Stimulated activated naive CD8-positive, alpha-beta T cell treated with anti-CD3 and anti-CD28 coated beads, Interleukin-15, amount 100 ng/mL, for 72 hours (primary cell): ENCODE measurements around the gene ITIH3.

Experiments used
- ATAC-seq: fragments of 150-1000 bp; cut with Tn5 transposase; 2 replicates; pipeline ENCODE4 v1.10.0; 2021; ENCODE audit warnings: mild to moderate bottlenecking, moderate library complexity
- DNase-seq, 2 donors: peaks; one replicate each; pipeline ENCODE4 v3.0.0; 2021 to 2022
- H3K27ac Mint-ChIP-seq, 2 donors: one replicate each; pipeline ENCODE4 v1.8.0; 2022; ENCODE audit warnings: mild to moderate bottlenecking in 2 of 2, mixed read lengths in 2 of 2, moderate library complexity in 2 of 2
- H3K27me3 Mint-ChIP-seq: one replicate; pipeline ENCODE4 v1.8.0; 2022; ENCODE audit warnings: mixed read lengths
- H3K4me1 Mint-ChIP-seq: one replicate; pipeline ENCODE4 v1.8.0; 2022; ENCODE audit warnings: mild to moderate bottlenecking, mixed read lengths
- H3K4me3 Mint-ChIP-seq, 2 donors: one replicate each; pipeline ENCODE4 v1.8.0; 2022; ENCODE audit warnings: mild to moderate bottlenecking in 2 of 2, mixed read lengths in 2 of 2, moderate library complexity in 1 of 2
- H3K9me3 Mint-ChIP-seq, 2 donors: one replicate each; pipeline ENCODE4 v1.8.0; 2022; ENCODE audit warnings: mixed read lengths in 2 of 2

Gene ITIH3

DNA sequence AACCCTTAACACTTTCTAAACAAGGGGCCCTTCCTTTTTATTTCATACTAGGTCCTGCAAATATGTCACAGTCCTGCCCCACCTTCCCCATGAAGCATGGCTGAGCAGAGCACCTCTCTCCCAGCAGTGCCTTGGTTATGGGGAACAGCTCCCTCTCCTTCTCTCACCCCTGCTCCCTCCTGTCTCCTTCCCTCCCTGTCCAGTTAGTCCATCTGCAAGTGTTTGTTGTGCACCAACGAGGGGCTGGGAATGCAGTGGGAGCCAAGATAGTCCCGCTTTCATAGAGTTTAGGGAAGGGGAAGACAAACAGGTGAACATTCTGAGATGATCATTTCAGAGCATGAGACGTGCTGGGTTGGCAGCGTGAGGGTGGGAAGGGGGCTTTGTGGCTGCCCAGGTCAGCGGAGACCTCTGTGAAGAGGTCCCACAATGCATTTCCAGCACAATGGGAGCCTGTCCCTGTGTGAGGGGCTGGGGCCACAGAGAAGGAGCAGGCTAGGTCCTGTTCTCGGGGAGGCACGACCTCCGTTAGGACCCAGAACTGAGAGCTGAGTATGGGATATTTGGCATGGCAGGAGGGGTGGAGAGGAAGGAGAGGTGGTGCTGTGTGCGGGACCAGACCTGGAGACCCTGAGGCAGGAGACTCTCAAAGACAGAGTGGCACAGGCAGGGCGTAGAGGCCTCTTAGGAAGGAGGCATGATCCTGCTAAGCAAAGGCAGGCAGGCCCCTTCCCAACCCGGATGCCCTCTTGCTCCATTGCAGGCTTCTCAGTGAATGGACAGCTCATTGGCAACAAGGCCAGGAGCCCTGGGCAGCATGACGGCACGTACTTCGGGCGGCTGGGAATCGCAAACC, 5.5 kb upstream of the ITIH3 start:
- no peak overlapping the region for H3K4me3 Mint-ChIP-seq
- no peak for ATAC-seq
- peak overlapping the region in 1 of 2 donors; percentile 72 for H3K27ac Mint-ChIP-seq
- no peak for DNase-seq
- H3K9me3 Mint-ChIP-seq = no peaks in the 10 kb centered on the region
- H3K27me3 Mint-ChIP-seq = no peaks in the 10 kb centered on the region
- H3K4me1 Mint-ChIP-seq = no peaks in the 10 kb centered on the region

DNA sequence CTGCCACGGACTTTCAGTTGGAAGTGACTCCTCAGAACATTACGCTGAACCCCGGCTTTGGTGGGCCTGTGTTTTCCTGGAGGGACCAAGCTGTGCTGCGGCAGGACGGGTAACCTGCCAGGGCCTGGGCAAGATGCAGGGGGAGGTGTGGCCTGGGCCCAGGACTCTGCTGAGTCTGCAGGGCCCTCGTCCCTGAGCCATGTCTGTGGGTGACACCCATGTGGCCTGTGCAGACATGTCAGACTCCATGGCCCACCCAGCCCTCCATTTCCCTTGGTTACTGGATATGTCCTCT, 4.9 kb upstream of the ITIH3 start:
- no peaks in the 10 kb centered on the region for H3K4me1 Mint-ChIP-seq
- no peak for DNase-seq
- H3K27me3 Mint-ChIP-seq = no peaks in the 10 kb centered on the region
- no peaks in the 10 kb centered on the region for H3K9me3 Mint-ChIP-seq
- no peak for ATAC-seq
- no peak overlapping the region for H3K4me3 Mint-ChIP-seq
- no peak overlapping the region for H3K27ac Mint-ChIP-seq

DNA sequence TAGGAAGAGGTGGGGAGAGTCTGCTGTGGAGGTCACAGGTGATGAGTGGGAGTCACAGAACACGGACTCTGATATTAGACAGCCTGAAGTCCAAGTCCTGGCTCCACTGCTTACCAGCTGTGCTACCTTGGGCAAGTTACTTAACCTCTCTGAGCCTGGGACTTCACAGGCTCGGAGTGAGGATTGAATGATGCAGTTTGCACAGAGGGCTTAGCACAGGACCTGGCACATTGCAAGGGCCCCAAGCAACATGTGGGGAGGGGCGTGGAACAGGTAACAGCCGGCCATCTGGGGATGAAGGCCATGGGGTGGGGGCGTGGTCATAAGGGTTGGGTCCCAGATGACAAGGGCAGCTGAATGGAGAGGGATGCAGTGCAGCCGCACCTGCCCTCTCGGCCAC, 4.3 kb upstream of the ITIH3 start:
- no peaks in the 10 kb centered on the region for H3K4me1 Mint-ChIP-seq
- no peaks in the 10 kb centered on the region for H3K27me3 Mint-ChIP-seq
- H3K9me3 Mint-ChIP-seq = no peaks in the 10 kb centered on the region
- no peak for ATAC-seq
- H3K4me3 Mint-ChIP-seq = no peak overlapping the region
- DNase-seq = no peak
- no peak overlapping the region for H3K27ac Mint-ChIP-seq

DNA sequence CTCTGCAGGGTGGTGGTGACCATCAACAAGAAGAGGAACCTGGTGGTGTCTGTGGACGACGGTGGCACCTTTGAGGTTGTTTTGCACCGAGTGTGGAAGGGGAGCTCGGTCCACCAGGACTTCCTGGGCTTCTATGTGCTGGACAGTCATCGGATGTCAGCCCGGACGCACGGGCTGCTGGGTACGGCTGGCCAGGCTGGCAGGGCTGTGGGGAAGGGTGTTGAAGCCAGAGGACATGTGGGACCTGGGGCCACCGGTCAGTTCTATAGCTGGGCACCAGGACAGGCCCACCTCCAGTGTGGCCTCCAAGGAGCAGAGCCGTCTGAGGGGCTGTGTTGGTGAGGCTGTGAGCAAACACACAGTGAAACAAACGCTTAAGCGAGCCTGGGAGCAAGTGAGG, 3.9 kb upstream of the ITIH3 start:
- Mint-ChIP-seq H3K27ac (no peak overlapping the region), H3K4me3 (no peak overlapping the region), H3K9me3 (no peaks in the 10 kb centered on the region), H3K27me3 (no peaks in the 10 kb centered on the region), H3K4me1 (no peaks in the 10 kb centered on the region)
- DNase-seq (no peak), ATAC-seq (no peak)

DNA sequence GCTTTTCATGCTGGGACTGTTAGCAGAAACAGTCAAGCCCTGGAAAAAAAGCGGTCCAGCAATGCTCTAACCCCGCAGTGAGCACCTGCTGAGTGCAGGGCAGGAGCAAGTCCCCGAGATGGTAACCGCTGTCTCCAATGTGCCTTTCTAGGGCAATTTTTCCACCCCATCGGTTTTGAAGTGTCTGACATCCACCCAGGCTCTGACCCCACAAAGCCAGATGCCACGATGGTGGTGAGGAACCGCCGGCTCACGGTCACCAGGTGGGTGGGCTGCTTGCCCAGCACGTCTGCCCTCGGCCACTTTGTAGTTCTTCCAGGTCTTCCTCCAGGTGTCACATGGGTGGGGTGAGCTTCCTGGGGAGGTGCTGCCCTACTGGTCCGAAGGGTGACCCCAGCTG, 3.2 kb upstream of the ITIH3 start:
- Mint-ChIP-seq H3K9me3 (no peaks in the 10 kb centered on the region), H3K27me3 (no peaks in the 10 kb centered on the region), H3K27ac (no peak overlapping the region), H3K4me3 (no peak overlapping the region), H3K4me1 (no peaks in the 10 kb centered on the region)
- ATAC-seq = no peak
- no peak for DNase-seq

DNA sequence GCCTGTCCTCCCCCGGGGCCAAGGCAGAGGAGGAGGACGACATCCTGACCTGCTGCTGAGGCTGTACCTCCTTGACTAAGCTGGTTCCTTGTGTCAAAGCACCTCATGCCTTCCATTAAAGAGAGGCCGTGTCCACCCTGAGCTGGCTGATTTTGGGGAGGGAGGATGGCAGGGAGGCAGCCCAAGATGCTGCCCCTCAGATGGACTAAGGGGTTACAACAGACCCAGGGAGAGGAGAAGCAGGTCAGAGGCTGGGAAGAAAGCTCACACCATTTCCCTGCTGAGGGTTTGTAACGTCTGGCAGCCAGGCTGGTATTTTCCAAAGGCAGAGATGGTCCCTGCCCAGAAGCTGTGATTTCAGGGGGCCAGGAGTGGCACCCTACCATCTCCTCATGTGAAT, 2.7 kb upstream of the ITIH3 start:
- ATAC-seq (no peak), DNase-seq (no peak)
- Mint-ChIP-seq H3K27me3 (no peaks in the 10 kb centered on the region), H3K4me3 (no peak overlapping the region), H3K9me3 (no peaks in the 10 kb centered on the region), H3K4me1 (no peaks in the 10 kb centered on the region), H3K27ac (no peak overlapping the region)

DNA sequence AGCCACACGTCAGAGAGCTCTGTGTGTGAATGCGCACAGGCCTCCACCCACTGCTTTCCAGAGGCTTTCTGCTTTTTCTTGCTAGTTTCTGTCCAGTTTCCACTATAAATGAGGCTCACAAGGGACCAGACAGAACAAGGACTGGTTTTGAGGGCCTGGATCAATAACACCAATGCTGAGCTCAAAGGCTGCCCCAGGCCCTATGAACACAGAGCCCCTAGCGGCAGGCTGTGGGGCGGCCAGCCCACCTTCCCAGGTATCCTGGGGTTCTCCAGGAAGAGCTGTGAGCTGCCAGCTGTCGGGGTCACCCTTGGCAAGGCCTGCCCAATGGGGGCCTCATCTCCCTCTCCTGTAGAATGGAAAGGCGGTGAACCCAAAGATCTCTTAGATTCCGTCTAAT, 2.2 kb upstream of the ITIH3 start:
- Mint-ChIP-seq H3K27ac (peak overlapping the region; percentile 30 to 68), H3K4me1 (no peaks in the 10 kb centered on the region), H3K9me3 (no peaks in the 10 kb centered on the region), H3K4me3 (no peak overlapping the region), H3K27me3 (no peaks in the 10 kb centered on the region)
- no peak for ATAC-seq
- DNase-seq = no peak

DNA sequence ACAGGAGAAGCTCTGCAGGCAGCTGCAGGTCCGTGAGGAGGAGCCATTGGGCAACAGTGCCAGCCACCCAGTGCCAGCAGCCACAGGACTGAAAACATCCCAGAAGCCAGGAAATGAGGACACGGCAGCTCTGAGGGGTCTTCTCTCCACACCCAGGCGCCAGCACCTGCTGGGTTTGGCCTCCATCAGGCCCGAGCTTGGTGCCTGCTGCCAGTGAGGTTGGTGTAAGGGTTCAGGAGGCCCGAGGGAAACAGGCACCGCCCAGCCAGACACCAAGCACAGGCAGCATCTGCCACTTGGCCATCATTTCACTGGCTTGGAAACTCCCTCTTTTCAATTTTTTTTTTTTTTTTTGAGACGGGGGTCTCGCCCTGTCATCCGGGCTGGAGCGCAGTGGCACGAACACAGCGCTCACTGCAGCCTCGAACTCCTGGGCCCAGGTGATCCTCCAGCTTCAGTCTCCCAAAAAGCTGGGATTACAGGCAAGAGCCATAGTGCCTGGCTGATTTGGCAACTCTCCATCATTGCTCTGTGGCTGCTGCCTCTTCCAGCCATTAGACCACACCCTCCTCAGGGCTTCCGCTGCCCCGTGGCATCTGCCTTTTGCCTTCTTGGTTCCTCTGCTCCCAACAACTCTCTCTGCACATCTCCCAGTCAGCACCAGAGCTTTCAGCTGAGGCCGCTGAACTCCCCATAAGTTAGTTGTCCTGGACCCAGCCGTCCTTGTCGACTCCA, 1.5 kb upstream of the ITIH3 start:
- Mint-ChIP-seq H3K4me1 (no peaks in the 10 kb centered on the region), H3K4me3 (no peak overlapping the region), H3K9me3 (no peaks in the 10 kb centered on the region), H3K27ac (no peak overlapping the region), H3K27me3 (no peaks in the 10 kb centered on the region)
- no peak for DNase-seq
- ATAC-seq = no peak

DNA sequence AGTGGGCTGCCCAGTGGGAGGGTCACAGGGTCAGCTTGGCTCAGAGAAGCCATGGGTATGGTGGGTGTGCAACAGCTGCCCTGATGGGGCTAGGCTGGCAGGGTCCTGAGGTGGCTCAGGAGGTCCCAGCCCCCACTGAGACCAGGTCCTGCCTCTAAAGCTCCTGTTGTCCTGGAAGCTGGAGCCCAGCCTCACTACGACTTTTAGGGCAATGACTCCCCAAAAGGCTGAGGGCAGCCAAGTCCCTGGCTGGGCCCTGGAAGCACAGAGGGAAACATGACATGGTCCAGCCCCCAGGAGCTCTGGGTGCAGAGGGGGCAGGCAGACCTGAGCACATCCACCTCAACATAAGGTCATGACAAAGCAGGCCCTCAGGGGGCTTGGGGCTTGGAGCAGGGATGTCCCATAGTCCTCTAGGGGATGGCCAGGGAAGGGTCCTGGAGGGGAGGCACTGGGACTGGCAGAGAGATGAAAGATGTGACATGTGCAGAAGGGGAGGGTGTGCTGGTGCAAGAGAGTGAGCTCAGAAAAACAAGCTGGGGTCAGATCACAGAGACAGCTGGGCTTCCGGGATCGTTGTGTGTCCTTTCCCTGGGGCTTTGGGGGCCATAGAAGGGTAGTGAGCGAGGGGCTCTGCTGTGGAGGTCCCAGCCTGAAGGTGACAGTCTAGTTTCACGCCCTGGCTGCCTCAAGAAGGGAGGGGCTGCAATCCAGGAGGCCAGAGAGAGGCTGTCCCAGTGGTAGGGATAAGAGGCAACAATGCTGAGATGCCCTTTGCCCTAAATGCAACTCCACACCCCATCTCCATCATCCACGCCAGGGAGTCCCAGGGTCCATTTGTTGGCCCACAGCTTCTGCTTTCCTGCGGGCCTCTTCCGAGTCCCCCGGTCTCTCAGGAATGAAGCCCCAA, 639 bp upstream of the ITIH3 start:
- H3K27me3 Mint-ChIP-seq = no peaks in the 10 kb centered on the region
- no peaks in the 10 kb centered on the region for H3K9me3 Mint-ChIP-seq
- DNase-seq (no peak), ATAC-seq (no peak)
- H3K4me3 Mint-ChIP-seq = no peak overlapping the region
- H3K27ac Mint-ChIP-seq = peak overlapping the region in 1 of 2 donors; percentile 56
- H3K4me1 Mint-ChIP-seq = no peaks in the 10 kb centered on the region

DNA sequence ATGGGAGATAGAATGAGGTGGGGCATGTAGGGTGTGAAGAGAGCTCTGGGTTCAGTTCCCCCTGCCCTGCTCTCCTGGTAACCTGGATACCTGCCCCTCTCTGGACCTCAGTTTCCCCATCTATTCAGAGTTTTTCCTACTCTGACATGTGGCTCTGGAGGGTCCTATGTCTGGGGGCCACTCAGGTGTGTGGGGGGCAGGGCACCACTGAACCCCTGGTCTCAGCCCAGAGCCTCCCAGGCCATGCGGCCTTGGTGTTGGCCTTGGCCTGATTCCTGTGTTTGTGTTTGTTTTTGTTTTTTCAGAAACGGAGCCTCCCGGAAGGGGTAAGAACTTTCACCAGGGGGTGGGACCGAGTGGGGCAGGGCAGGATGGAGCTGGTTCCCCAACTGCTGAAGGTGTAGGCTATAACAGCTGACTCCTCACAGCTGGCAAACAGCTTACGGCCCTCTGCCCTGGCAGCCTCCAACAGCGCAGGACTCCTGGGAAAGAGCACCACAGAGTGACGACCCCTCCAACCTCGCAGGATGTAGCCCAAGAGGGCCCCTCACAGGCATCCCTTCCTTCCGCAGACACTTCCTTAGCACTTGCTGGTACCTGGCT, 803 bp downstream of the ITIH3 start:
- DNase-seq = no peak
- ATAC-seq = no peak
- no peak overlapping the region for H3K4me3 Mint-ChIP-seq
- no peaks in the 10 kb centered on the region for H3K9me3 Mint-ChIP-seq
- no peaks in the 10 kb centered on the region for H3K27me3 Mint-ChIP-seq
- H3K4me1 Mint-ChIP-seq = no peaks in the 10 kb centered on the region
- H3K27ac Mint-ChIP-seq = no peak overlapping the region

DNA sequence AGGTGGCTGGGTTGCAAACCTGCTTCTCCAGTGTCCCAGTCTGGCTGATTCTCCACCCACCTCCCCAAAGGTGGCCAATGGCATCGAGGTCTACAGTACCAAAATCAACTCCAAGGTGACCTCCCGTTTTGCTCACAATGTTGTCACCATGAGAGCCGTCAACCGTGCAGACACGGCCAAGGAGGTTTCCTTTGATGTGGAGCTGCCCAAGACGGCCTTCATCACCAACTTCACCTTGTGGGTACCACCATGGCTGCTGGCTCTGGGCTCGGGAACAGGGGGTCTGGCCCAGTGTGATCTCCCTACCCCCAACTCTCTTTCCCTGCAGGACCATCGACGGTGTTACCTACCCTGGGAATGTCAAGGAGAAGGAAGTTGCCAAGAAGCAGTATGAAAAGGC, 1.8 kb downstream of the ITIH3 start:
- Mint-ChIP-seq H3K27ac (no peak overlapping the region), H3K9me3 (no peaks in the 10 kb centered on the region), H3K27me3 (no peaks in the 10 kb centered on the region), H3K4me3 (no peak overlapping the region), H3K4me1 (no peaks in the 10 kb centered on the region)
- ATAC-seq = no peak
- no peak for DNase-seq

DNA sequence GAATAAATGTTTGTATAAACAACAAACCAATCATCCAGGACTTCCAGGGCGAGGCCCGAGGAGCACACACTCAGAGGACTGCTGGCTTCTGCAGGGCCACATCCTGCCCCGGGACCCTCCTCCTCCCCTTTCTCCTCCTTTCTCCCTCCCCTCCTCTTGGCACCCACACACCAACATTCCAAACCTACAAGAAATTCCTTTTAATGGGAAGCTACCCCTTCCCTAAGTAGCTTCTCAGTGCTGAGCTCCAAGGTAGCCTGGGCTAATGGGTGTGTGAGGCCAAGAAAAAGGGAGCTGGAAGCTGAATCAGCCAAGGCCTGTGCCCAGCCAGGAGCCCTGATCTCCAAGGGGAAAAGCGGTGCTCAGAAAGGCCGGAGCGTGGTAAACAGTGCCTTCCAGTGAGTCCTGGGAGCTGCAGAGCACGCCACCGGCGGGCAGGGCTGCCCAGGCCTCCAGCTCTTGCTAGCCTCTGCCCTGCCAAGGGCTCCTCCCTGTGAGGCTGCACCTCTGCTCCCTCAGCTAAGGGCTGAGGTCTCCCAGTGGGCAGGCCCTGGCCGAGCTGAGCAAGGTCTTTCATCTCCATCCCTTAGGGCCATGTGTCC, 3.9 kb downstream of the ITIH3 start:
- no peak overlapping the region for H3K4me3 Mint-ChIP-seq

DNA sequence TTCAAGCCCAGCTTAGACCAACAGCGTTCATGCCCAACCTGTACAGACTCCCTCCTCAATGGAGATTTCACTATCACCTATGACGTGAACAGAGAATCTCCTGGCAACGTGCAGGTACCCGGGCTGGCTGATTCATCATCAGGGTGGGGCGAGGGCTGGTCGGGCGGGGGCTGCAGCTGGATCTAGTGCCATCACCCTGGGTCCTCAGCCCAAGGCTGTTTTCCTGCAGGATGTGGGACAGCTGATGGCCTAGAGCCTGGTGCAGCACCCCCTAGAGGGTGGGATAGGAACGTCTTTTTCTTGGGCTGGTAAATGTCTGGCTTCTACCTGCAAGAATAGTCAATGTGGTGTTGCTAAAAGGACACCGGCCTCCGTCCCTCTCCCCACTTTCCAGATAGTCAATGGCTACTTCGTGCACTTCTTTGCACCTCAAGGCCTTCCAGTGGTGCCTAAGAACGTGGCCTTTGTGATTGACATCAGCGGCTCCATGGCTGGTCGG, 4.4 kb downstream of the ITIH3 start:
- H3K4me1 Mint-ChIP-seq = no peaks in the 10 kb centered on the region
- no peaks in the 10 kb centered on the region for H3K27me3 Mint-ChIP-seq
- DNase-seq (peak; percentile 5 to 28), ATAC-seq (peak; percentile 32)
- H3K4me3 Mint-ChIP-seq = no peak overlapping the region
- H3K27ac Mint-ChIP-seq = peak overlapping the region in 1 of 2 donors; percentile 42
- no peaks in the 10 kb centered on the region for H3K9me3 Mint-ChIP-seq

More for the DNA sequence above, 3.9 kb downstream of the ITIH3 start:
- Mint-ChIP-seq H3K27ac (no peak overlapping the region), H3K9me3 (no peaks in the 10 kb centered on the region), H3K27me3 (no peaks in the 10 kb centered on the region), H3K4me1 (no peaks in the 10 kb centered on the region)
- no peak for ATAC-seq
- DNase-seq = no peak

DNA sequence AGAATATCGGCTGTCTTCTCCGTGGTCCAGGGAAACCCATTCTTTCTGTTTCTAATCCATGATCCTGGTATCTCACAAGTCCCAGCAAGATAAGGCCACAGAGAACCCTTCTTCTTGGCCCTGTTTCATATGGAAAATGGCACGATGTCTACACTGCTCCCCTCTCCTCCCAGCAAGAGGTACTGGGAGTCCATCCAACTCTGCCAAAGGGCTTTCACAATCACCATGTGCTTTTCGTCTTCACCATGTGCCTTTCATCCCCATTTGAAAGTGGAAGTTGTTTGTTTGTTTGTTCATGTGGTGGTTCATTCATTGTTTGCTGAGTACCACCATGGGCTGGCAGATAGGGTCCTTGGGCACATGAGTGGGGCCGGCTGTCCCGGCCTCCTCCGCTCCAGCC, 5.5 kb downstream of the ITIH3 start:
- Mint-ChIP-seq H3K4me3 (no peak overlapping the region), H3K9me3 (no peaks in the 10 kb centered on the region), H3K4me1 (no peaks in the 10 kb centered on the region), H3K27me3 (no peaks in the 10 kb centered on the region), H3K27ac (no peak overlapping the region)
- no peak for DNase-seq
- no peak for ATAC-seq

DNA sequence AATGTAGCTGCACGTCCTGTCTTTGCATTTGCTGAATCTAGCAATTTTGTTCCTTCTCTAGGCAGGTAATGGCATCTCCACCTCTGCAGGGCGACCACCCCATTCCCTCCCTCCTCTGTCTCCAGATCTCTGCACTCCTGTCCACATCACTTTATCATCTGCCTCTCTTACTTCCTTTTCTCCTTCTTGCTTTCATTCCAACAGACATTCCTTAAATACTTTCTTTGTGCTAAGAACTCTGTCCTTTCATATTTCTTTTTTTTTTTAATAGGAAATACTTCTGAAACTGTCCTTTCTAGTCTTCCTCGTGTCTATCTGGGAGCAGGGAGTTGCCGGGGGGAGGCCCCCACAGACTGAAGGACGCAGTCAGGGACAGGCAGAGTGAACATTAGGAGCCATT, 7.2 kb downstream of the ITIH3 start:
- H3K27ac Mint-ChIP-seq = peak overlapping the region in 1 of 2 donors; percentile 24
- no peak for DNase-seq
- H3K9me3 Mint-ChIP-seq = no peaks in the 10 kb centered on the region
- ATAC-seq = no peak
- H3K27me3 Mint-ChIP-seq = no peaks in the 10 kb centered on the region
- no peak overlapping the region for H3K4me3 Mint-ChIP-seq
- H3K4me1 Mint-ChIP-seq = no peaks in the 10 kb centered on the region
